Memory B cell (primary cell): ENCODE results near the gene TAF5L.
"Not testable (repeated sequence)": the region's sequence is repeated elsewhere in the genome, so short reads cannot be mapped to it uniquely, and the experiment has no call there.

Source experiments
- ATAC-seq: fragments of 150-1000 bp; cut with Tn5 transposase; 2 replicates; pipeline ENCODE4 v1.10.0; 2021; ENCODE audit warnings: low read depth, mild to moderate bottlenecking, moderate library complexity
- DNase-seq, 2 donors: peaks; one replicate each; pipeline ENCODE4 v3.0.0; 2022; ENCODE audit warnings: low spot score in 2 of 2
- H3K27ac Mint-ChIP-seq: one replicate; pipeline ENCODE4 v1.8.0; 2022; ENCODE audit warnings: mild to moderate bottlenecking, moderate library complexity, mixed read lengths
- H3K27me3 Mint-ChIP-seq: one replicate; pipeline ENCODE4 v1.8.0; 2022; ENCODE audit warnings: mixed read lengths
- H3K36me3 Mint-ChIP-seq: one replicate; pipeline ENCODE4 v1.8.0; 2022; ENCODE audit warnings: mild to moderate bottlenecking, mixed read lengths
- H3K4me1 Mint-ChIP-seq: one replicate; pipeline ENCODE4 v1.8.0; 2022; ENCODE audit warnings: mixed read lengths
- H3K4me3 Mint-ChIP-seq: one replicate; pipeline ENCODE4 v1.8.0; 2022; ENCODE audit warnings: mild to moderate bottlenecking, moderate library complexity, mixed read lengths
- H3K9me3 Mint-ChIP-seq: one replicate; pipeline ENCODE4 v1.8.0; 2022; ENCODE audit warnings: mixed read lengths

TAF5L gene

GRCh38 chr1:229629261-229629660 is 3.3 kb upstream of the TAF5L start:
- no peaks in the 10 kb centered on the region for H3K27me3 Mint-ChIP-seq
- H3K27ac Mint-ChIP-seq, result no peak overlapping the region
- H3K4me3 Mint-ChIP-seq, result no peak overlapping the region
- no peaks in the 10 kb centered on the region for H3K36me3 Mint-ChIP-seq
- peaks cover 18% of the 10 kb centered on the region for H3K4me1 Mint-ChIP-seq
- ATAC-seq (no peak), DNase-seq (no peak)
- H3K9me3 Mint-ChIP-seq, result no peaks in the 10 kb centered on the region

GRCh38 chr1:229627003-229627402 is 1.1 kb upstream of the TAF5L start:
- H3K9me3 Mint-ChIP-seq, result no peaks in the 10 kb centered on the region
- no peaks in the 10 kb centered on the region for H3K36me3 Mint-ChIP-seq
- no peak for DNase-seq
- H3K27ac Mint-ChIP-seq, result peak overlapping the region; percentile 90
- H3K4me3 Mint-ChIP-seq, result peak overlapping the region; percentile 99
- peaks cover 26% of the 10 kb centered on the region for H3K4me1 Mint-ChIP-seq
- H3K27me3 Mint-ChIP-seq, result no peaks in the 10 kb centered on the region
- ATAC-seq, result no peak

- Mint-ChIP-seq H3K4me1 (peaks cover 35% of the 10 kb centered on the region), H3K27me3 (no peaks in the 10 kb centered on the region), H3K27ac (peak overlapping the region; percentile 80), H3K36me3 (no peaks in the 10 kb centered on the region), H3K4me3 (peak overlapping the region; percentile 92), H3K9me3 (no peaks in the 10 kb centered on the region)
- DNase-seq (peak; percentile 10 to 36), ATAC-seq (peak; percentile 18)
Observed at GRCh38 chr1:229625071-229625914, 629 bp downstream of the TAF5L start.

GRCh38 chr1:229624521-229625070 is 1.3 kb downstream of the TAF5L start:
- Mint-ChIP-seq H3K27ac (peak overlapping the region; percentile 80), H3K27me3 (no peaks in the 10 kb centered on the region), H3K4me3 (peak overlapping the region; percentile 92), H3K36me3 (no peaks in the 10 kb centered on the region), H3K9me3 (no peaks in the 10 kb centered on the region), H3K4me1 (peaks cover 41% of the 10 kb centered on the region)
- ATAC-seq (no peak), DNase-seq (no peak)

DNA sequence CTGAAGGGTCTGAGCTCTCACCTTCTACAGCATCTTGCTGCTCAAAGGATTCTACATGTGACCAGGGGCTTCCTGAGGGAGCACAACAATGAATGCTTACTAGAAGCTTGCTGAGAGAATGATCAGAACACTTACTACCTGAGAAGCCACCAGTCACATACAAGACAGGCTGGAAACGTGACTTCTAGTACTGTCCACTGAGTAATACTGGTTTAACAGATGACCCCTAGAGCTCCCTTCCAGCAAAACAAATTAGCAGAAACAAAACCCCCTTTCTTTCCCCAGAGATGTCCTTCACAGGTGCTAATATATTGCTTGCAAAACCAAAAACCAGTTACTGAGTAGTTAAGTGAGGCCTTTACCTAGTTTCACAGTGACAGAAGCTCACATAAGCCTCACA is 2.1 kb downstream of the TAF5L start:
- Mint-ChIP-seq H3K4me3 (peak overlapping the region; percentile 16), H3K27me3 (no peaks in the 10 kb centered on the region), H3K27ac (no peak overlapping the region), H3K36me3 (no peaks in the 10 kb centered on the region), H3K9me3 (no peaks in the 10 kb centered on the region), H3K4me1 (peaks cover 43% of the 10 kb centered on the region)
- DNase-seq (no peak), ATAC-seq (no peak)

DNA sequence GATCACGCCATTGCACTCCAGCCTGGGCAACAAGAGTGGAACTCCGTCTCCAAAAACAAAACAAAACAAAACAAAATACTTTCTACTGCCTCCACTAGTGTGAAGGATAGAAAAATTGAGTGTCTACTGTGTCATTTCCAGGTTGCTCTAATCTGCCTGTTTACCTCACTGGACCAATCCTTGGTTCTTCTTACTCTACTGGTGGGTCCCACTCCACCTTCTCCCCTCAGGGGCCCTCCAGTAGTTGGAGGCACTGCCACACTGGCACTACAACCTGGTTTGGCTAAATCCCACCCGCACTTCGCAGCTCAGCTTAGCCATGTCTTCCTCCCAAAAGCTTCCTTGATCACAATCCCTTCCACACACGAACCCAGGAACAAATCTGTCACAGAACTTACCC is 2.7 kb downstream of the TAF5L start:
- H3K36me3 Mint-ChIP-seq, result no peaks in the 10 kb centered on the region
- no peak overlapping the region for H3K27ac Mint-ChIP-seq
- H3K27me3 Mint-ChIP-seq, result no peaks in the 10 kb centered on the region
- no peak overlapping the region for H3K4me3 Mint-ChIP-seq
- no peak for ATAC-seq
- no peak for DNase-seq
- peaks cover 43% of the 10 kb centered on the region for H3K4me1 Mint-ChIP-seq
- no peaks in the 10 kb centered on the region for H3K9me3 Mint-ChIP-seq

DNA sequence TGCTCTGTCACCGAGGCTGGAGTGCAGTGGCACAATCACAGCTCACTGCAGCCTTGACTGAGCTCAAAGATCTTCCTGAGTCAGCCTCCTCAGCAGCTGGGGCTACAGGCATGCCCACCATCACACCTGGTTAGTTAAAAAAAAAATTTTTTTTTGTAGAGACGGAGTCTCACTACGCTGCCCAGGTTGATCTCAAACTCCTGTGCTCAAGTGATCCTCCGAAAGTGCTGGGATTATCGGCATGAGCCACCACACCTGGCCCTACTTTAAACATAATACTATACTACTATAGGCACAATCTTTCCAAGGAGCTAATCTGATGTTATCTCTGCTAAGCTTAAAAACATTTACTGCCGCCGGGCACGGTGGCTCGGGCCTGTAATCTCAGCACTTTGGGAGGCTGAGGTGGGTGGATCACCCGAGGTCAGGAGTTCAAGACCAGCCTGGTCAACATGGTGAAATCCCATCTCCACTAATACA is 3.2 kb downstream of the TAF5L start:
- H3K27ac Mint-ChIP-seq, H3K36me3 Mint-ChIP-seq, H3K4me3 Mint-ChIP-seq, ATAC-seq, H3K27me3 Mint-ChIP-seq, H3K9me3 Mint-ChIP-seq, DNase-seq: not testable (repeated sequence)
- H3K4me1 Mint-ChIP-seq, result peaks cover 45% of the 10 kb centered on the region

DNA sequence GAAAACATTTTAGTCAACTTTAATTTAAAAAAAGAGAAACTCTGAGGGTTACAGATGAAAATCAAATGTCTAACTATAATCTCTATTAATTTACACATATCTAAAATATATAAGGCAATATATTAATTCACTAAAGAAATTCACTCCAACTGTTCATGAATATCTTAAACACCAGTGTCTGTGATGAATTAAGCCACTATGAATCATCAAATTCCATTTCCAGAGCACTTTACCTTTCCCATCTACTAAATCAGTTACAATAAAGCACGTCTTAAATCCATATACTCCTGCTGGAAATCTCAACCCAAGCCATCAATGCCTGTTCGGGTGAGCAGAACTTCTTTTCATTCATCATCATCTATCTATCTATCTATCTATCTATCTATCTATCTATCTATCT is 4.3 kb downstream of the TAF5L start:
- Mint-ChIP-seq H3K27me3 (no peaks in the 10 kb centered on the region), H3K9me3 (no peaks in the 10 kb centered on the region), H3K4me1 (peaks cover 44% of the 10 kb centered on the region), H3K36me3 (no peaks in the 10 kb centered on the region), H3K4me3 (no peak overlapping the region), H3K27ac (no peak overlapping the region)
- ATAC-seq, result no peak
- DNase-seq, result no peak

- H3K9me3 Mint-ChIP-seq, result no peaks in the 10 kb centered on the region
- H3K4me3 Mint-ChIP-seq, result no peak overlapping the region
- ATAC-seq (no peak), DNase-seq (no peak)
- no peak overlapping the region for H3K27ac Mint-ChIP-seq
- no peaks in the 10 kb centered on the region for H3K27me3 Mint-ChIP-seq
- H3K36me3 Mint-ChIP-seq, result no peaks in the 10 kb centered on the region
- H3K4me1 Mint-ChIP-seq, result peaks cover 41% of the 10 kb centered on the region
Observed at GRCh38 chr1:229620876-229621275, 5.0 kb downstream of the TAF5L start.

GRCh38 chr1:229619614-229620013 is 6.3 kb downstream of the TAF5L start:
- Mint-ChIP-seq H3K4me1 (peaks cover 34% of the 10 kb centered on the region), H3K27ac (no peak overlapping the region)
- no peak for ATAC-seq

GRCh38 chr1:229619002-229619401 is 6.9 kb downstream of the TAF5L start:
- Mint-ChIP-seq H3K36me3 (no peaks in the 10 kb centered on the region), H3K4me1 (peaks cover 31% of the 10 kb centered on the region), H3K4me3 (no peak overlapping the region), H3K27me3 (no peaks in the 10 kb centered on the region), H3K9me3 (no peaks in the 10 kb centered on the region), H3K27ac (no peak overlapping the region)
- ATAC-seq (no peak), DNase-seq (no peak)

More at GRCh38 chr1:229619614-229620013, 6.3 kb downstream of the TAF5L start:
- DNase-seq, result no peak
- no peaks in the 10 kb centered on the region for H3K36me3 Mint-ChIP-seq
- H3K27me3 Mint-ChIP-seq, result no peaks in the 10 kb centered on the region
- no peak overlapping the region for H3K4me3 Mint-ChIP-seq
- H3K9me3 Mint-ChIP-seq, result no peaks in the 10 kb centered on the region

- H3K4me1 Mint-ChIP-seq, result peaks cover 26% of the 10 kb centered on the region
- H3K4me3 Mint-ChIP-seq, result no peak overlapping the region
- H3K27ac Mint-ChIP-seq, result no peak overlapping the region
- no peaks in the 10 kb centered on the region for H3K27me3 Mint-ChIP-seq
- H3K36me3 Mint-ChIP-seq, result peaks cover 4% of the 10 kb centered on the region
- DNase-seq (no peak), ATAC-seq (no peak)
- H3K9me3 Mint-ChIP-seq, result no peaks in the 10 kb centered on the region
Observed at GRCh38 chr1:229617351-229618100, 8.4 kb downstream of the TAF5L start.

GRCh38 chr1:229614701-229615100 is 11.2 kb downstream of the TAF5L start:
- ATAC-seq (no peak), DNase-seq (no peak)
- Mint-ChIP-seq H3K9me3 (no peaks in the 10 kb centered on the region), H3K27me3 (no peaks in the 10 kb centered on the region), H3K36me3 (peaks cover 26% of the 10 kb centered on the region), H3K27ac (peak overlapping the region; percentile 35), H3K4me3 (no peak overlapping the region), H3K4me1 (peaks cover 10% of the 10 kb centered on the region)

DNA sequence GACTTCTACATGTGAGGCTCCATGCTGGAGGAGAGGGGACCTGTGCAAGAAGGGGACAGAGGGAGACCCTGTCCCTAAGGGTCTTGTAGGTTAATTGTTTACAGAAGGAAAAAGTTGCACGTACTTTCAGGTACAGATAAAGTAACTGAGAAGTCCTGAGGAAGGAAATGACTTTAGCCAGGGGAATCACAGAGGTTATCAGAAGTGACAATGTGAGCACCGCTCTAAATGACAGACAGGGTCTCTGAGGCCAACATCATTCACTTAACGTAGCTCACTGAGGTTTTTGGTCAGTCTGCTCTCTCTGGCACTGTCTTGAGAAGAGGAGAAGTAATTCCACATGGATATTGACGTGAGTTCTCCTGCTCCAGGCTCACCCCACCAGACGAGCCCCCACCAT is 12.0 kb downstream of the TAF5L start:
- ATAC-seq (no peak), DNase-seq (no peak)
- Mint-ChIP-seq H3K27me3 (no peaks in the 10 kb centered on the region), H3K36me3 (peaks cover 28% of the 10 kb centered on the region), H3K27ac (no peak overlapping the region), H3K9me3 (no peaks in the 10 kb centered on the region), H3K4me3 (no peak overlapping the region), H3K4me1 (peaks cover 7% of the 10 kb centered on the region)
